HG03280 (cell line): ENCODE results near the gene TRAF3IP1.

Experiments used
- ATAC-seq: cut with Tn5 transposase; IDR thresholded peaks from one replicate; pipeline ENCODE4 v1.9.1; 2021; ENCODE audit warnings: mild to moderate bottlenecking, moderate library complexity; ENCODE audit not compliant: unreplicated experiment

The TRAF3IP1 gene

GRCh38 chr2:238424313-238424700 is 104.0 kb downstream of the TRAF3IP1 start:
- ATAC-seq, result no peak

- ATAC-seq, result no peak
Measured at GRCh38 chr2:238425505-238425978, 105.2 kb downstream of the TRAF3IP1 start.

- ATAC-seq, result peak; percentile 22
Measured at GRCh38 chr2:238425979-238426567, 105.8 kb downstream of the TRAF3IP1 start.

- peak; percentile 84 for ATAC-seq
Measured at GRCh38 chr2:238426568-238427434, 106.5 kb downstream of the TRAF3IP1 start, which contains the start of gene ASB1. TSS of gene ASB1 (plus strand) at chr2:238426927. CDS start at chr2:238427071, 144 bp downstream.

GRCh38 chr2:238427435-238428162 is 107.3 kb downstream of the TRAF3IP1 start:
- peak; percentile 5 for ATAC-seq

GRCh38 chr2:238428866-238429265 is 108.5 kb downstream of the TRAF3IP1 start:
- no peak for ATAC-seq

- ATAC-seq, result no peak
Measured at GRCh38 chr2:238430781-238431180, 110.5 kb downstream of the TRAF3IP1 start.

GRCh38 chr2:238431456-238431855 is 111.1 kb downstream of the TRAF3IP1 start:
- ATAC-seq, result no peak

GRCh38 chr2:238433300-238433915 is 113.1 kb downstream of the TRAF3IP1 start:
- ATAC-seq, result no peak

- no peak for ATAC-seq
Measured at GRCh38 chr2:238433941-238434845, 113.9 kb downstream of the TRAF3IP1 start.

GRCh38 chr2:238434846-238435751 is 114.8 kb downstream of the TRAF3IP1 start:
- ATAC-seq, result no peak

- ATAC-seq, result no peak
Measured at GRCh38 chr2:238435752-238436096, 115.4 kb downstream of the TRAF3IP1 start.

- no peak for ATAC-seq
Measured at GRCh38 chr2:238438856-238439849, 118.8 kb downstream of the TRAF3IP1 start.

- no peak for ATAC-seq
Measured at GRCh38 chr2:238439917-238440316, 119.6 kb downstream of the TRAF3IP1 start.

- ATAC-seq, result no peak
Measured at GRCh38 chr2:238440331-238440730, 120.0 kb downstream of the TRAF3IP1 start.

GRCh38 chr2:238440767-238441166 is 120.4 kb downstream of the TRAF3IP1 start:
- ATAC-seq, result no peak

- ATAC-seq, result no peak
Measured at GRCh38 chr2:238441262-238442114, 121.2 kb downstream of the TRAF3IP1 start.
